Activated CD8-positive, alpha-beta memory T cell treated with anti-CD3 and anti-CD28 coated beads for 36 hours (primary cell): ENCODE measurements around the gene ARL15. TPM values are rescaled to one million over a fixed set of nuclear protein-coding genes. Genes with fewer than 3 reads are reported as not detected.

Source experiments
- CTCF ChIA-PET: fragments of 350-600 bp; sonication (Branson Sonifier 250); formaldehyde crosslinking; loops from one replicate; lab custom pipeline; 2021; ENCODE audit warnings: antibody characterized with exemption; lab: Charles Lee
- POLR2A ChIA-PET: fragments of 350-600 bp; sonication (Branson Sonifier 250); formaldehyde crosslinking; loops from one replicate; lab custom pipeline; 2021; ENCODE audit warnings: antibody characterized with exemption; lab: Charles Lee
- total RNA-seq, 2 experiments: library from RNA; stranded (reverse); gene quantifications; one replicate each; pipeline ENCODE4 v1.2.3, GENCODE V29; 2021

Gene ARL15
- total RNA-seq, 2 experiments from 2014 or later: 5.5 to 6.4 TPM

- ChIA-PET POLR2A (interaction anchor here (0.7 kb wide), 1 partner anchor 569 kb away, joined by 4 read pairs; no protein-coding TSS in a partner anchor), CTCF (interaction anchor here (0.6 kb wide), 1 partner anchor 34 kb away, joined by 4 read pairs; no protein-coding TSS in a partner anchor)
Observed at GRCh38 chr5:54136516-54137440, 173.6 kb downstream of the ARL15 start.

- CTCF ChIA-PET: no interaction called here
- POLR2A ChIA-PET: no interaction called here
Observed at GRCh38 chr5:54135042-54135441, 175.3 kb downstream of the ARL15 start.

DNA sequence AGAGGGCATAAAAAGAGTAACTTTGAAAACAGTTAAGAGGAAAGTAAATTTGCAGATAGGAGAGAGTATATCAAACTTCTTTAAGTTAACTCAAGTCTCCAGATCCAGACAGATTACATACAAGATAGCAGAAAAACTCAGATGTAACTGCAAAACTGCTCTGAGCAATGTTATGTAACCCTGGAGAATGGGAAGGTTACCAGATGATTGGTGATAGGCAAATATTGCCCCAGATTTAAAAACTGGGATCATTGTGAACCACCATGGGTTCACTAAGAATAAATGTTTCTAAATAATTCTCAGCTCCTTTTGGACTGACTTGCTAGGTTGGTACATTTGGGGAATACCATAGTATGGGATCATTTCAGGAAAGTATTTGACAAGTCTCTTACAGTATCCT is 176.5 kb downstream of the ARL15 start:
- ChIA-PET CTCF (no interaction called here), POLR2A (no interaction called here)

DNA sequence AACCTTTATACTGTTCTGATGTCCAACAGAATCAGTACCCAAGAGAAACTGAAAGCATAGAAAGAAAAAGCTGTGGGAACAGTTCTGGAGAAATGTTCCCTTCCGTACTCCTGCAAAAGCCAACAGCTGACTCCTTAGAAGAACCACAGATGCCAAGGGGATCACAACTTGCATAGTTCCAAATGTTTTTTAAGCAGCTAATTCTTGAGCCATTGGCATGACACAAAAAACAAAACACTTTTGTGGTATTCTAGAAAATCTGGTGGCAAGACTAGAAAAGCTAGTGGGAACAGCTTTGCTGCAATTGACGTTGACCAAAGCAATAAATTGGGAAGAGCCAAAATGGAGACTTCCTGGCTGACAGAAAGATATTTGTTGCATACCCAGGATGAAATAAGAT is 189.9 kb downstream of the ARL15 start:
- ChIA-PET CTCF (no interaction called here), POLR2A (no interaction called here)

DNA sequence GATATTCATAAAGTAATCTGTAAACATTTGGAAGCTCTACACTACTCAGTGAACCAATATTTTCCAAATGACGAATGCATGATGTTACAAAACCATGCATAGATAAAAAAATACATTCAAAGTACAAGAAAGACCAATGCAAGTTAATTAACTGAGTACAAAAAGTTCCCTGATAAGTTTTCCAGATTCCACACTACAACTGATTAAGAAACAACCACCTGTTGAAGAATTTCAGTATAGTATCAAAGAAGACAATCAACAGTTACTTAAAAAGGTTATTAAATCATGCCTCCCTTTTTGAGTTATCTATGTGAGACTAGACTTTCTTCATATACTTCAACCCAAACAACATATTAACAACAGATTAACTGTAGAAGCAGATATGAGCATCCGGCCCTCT is 192.4 kb downstream of the ARL15 start:
- CTCF ChIA-PET: no interaction called here
- POLR2A ChIA-PET: no interaction called here

DNA sequence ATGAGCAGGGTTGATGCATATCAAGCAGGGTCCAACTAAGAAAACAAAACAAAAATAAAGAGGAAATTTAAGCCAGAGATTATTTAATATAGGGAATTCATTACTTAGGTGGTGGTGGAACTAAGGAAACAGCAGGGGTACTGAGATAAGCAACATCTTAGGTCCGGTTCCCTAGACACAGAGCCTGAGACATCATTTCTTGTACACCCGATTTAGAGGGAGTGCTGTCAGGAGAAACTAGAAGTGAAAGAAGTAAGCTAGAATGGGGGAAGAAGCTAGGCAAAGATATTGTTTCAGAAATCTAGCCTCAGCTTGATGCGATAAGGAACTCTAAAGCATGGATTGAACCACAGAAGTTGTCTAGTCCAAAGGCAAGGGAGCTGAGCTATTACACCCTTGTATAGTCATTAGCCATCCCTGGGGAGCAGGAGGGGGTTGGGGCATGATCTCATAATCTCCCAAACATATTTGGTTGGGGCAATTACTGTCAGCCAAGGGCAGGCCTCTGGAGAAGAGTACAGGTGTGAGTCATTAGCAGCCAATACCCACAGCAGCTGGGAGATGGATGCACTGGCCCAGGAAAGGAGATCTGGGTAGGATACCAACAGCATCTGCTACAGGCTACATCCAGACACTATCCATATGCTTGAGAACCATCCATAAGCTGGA is 194.5 kb downstream of the ARL15 start:
- ChIA-PET CTCF (no interaction called here), POLR2A (no interaction called here)

DNA sequence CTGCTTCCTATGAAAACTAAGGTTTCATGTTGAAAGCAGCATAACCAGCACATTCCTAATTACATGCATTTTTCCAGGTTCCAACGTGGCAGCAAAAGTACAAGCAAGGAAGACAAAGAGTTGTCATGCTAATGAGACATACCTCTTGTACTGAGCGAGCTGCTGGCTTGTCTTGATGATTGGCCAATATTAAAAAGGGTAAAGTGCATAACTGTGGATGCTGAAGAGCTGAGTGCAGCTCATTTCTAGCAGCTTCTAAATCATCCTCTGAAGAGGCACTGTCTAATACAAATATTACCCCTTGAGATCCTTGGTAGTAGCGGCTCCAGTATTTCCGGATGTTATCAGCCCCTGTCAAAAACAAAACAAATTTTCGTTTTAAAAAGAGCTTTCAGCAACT is 197.3 kb downstream of the ARL15 start:
- CTCF ChIA-PET: no interaction called here
- POLR2A ChIA-PET: no interaction called here

- CTCF ChIA-PET: no interaction called here
Observed at GRCh38 chr5:54109626-54110330, 200.6 kb downstream of the ARL15 start.

GRCh38 chr5:54108136-54108535 is 202.2 kb downstream of the ARL15 start:
- CTCF ChIA-PET: no interaction called here
- POLR2A ChIA-PET: no interaction called here

More at GRCh38 chr5:54109626-54110330, 200.6 kb downstream of the ARL15 start:
- POLR2A ChIA-PET: no interaction called here

DNA sequence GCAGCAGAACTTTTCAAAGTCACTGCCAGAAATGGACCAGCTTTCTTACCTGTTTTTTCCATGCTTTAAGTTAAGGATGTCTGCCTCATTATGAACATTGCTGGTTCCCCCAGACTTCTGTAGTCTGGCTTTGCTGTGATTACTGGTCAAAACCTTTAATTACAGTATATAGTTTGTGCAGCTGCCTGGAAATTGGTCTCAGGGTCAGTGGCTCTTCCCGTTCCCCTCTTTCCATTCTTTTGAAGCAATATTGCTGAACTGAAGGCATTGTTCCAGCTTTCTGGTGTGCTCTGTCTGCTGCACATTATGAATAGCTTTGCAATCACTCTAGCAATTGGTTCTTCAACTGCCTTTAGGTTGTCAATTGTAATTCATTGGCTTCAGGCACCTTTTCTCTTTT is 206.5 kb downstream of the ARL15 start:
- POLR2A ChIA-PET: no interaction called here
- CTCF ChIA-PET: no interaction called here

DNA sequence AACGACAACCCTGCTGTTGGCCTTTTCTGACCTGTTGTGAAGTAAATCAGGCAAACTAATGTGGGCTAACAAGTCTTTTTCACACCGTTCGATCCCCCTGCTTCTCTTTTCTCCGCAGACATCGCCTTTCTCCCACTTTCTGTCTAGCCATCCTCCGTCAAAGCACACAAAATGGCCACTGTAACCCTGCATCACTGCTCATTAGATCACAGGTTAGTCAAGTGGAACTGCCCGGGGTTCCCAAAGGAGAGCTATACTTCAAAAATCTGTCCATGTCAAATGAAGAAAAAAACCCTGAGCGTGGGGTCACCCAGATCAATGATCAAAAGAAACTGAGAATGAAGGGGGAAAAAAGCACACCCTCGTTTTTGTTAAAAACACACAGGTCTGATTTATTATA is 212.1 kb downstream of the ARL15 start:
- CTCF ChIA-PET: no interaction called here

DNA sequence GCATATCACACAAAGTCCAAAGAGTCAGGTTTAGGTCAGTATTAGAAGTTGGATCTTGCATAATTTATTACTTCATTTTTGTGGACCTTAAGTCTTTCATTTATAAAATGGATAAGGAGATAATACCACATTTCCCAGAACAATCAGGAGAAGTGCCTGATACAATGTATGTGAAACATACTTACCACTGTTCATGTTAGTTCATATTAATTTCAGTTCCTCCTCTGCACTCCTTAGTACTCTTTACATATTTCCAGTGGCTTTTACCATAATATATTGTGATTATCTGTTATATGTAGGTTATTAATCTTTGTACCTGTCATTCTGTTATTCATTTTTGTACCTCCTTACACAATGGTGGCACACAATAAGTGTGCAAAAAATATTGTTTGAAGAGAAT is 214.4 kb downstream of the ARL15 start:
- CTCF ChIA-PET: no interaction called here
- POLR2A ChIA-PET: no interaction called here

More for the DNA sequence above, 212.1 kb downstream of the ARL15 start:
- POLR2A ChIA-PET: no interaction called here

- ChIA-PET POLR2A (no interaction called here), CTCF (no interaction called here)
Observed at GRCh38 chr5:54094706-54095105, 215.7 kb downstream of the ARL15 start.

DNA sequence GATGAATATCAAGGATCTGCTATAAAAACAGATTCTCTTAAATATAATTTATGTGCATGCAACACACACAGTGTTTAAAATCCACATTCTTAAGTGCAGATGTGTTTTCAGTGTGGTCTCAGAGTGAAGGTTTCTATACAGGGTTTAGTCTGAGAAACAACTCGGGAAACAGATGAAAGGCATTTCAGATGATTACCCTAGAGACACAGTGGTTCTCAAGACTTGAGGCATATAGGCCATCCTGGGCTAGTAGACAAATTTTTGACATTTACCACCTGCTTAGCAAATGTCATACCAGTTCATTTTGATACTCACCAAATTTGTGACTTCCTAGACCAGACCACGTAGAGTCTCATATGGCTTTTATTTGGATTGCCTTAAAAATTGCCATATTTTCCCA is 216.5 kb downstream of the ARL15 start:
- CTCF ChIA-PET: no interaction called here
- POLR2A ChIA-PET: no interaction called here

- ChIA-PET CTCF (no interaction called here), POLR2A (no interaction called here)
Observed at GRCh38 chr5:54093081-54093492, 217.3 kb downstream of the ARL15 start.

DNA sequence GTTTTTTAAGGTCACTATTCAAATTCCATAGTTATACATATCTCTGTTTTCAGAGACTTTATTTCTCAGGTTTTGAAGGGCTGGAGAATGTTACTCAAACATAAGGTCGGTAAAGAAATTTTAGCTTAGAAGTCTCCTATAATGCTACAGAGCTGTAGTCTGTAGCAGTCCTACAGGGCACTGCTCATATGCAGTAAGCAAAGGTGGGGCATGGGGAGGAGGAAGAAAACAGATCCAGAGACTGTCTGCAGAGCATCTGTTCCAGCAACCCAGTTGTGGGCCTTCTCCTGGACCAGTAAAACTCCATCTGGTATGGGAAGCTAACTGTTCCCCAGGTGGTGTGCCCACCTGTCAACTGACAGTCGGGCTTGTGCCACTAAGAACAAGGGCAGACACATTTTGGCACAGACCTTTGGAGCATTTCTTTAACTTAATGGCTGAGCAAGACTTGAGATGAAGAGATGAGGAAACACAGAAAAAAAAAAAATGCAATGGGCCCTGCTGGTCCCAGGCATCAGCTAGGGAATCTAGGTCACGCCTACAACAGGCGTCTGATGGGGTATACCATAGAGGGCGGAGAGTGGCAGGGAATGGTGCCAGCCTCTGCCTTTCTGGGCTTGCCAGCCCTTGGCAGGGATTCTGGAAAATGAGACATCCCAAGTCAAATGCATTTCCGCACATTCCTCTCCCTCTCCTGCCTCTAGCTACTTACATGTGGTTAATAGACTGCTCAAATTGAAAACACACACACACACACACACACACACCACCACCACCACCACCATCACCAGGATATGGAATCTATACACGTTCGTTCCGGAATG is 218.9 kb downstream of the ARL15 start:
- ChIA-PET CTCF (no interaction called here), POLR2A (no interaction called here)

- ChIA-PET CTCF (no interaction called here), POLR2A (no interaction called here)
Observed at GRCh38 chr5:54090495-54091120, 219.8 kb downstream of the ARL15 start.

GRCh38 chr5:54088081-54088480 is 222.3 kb downstream of the ARL15 start:
- POLR2A ChIA-PET: no interaction called here
- CTCF ChIA-PET: no interaction called here

- ChIA-PET POLR2A (no interaction called here), CTCF (no interaction called here)
Observed at GRCh38 chr5:54087436-54087835, 222.9 kb downstream of the ARL15 start.
